Naive thymus-derived CD4-positive, alpha-beta T cell (primary cell): ENCODE data around the gene CRADD. TPM values are rescaled to one million over a fixed set of nuclear protein-coding genes. Genes with fewer than 3 reads are reported as not detected.
"Not testable (repeated sequence)": the region's sequence is repeated elsewhere in the genome, so short reads cannot be mapped to it uniquely, and the experiment has no call there.

Experiments used
- ATAC-seq: fragments of 150-1000 bp; cut with Tn5 transposase; 2 replicates; pipeline ENCODE4 v1.10.0; 2021; ENCODE audit warnings: mild to moderate bottlenecking, moderate library complexity
- CTCF ChIA-PET: fragments of 350-600 bp; sonication (Branson Sonifier 250); formaldehyde crosslinking; loops from one replicate; lab custom pipeline; 2021; ENCODE audit warnings: antibody characterized with exemption; lab: Charles Lee
- POLR2A ChIA-PET: fragments of 350-600 bp; sonication (Branson Sonifier 250); formaldehyde crosslinking; loops from one replicate; lab custom pipeline; 2021; ENCODE audit warnings: antibody characterized with exemption, inconsistent platforms; lab: Charles Lee
- DNase-seq, 9 donors: peaks; one replicate each; pipeline versions ENCODE4 v3.0.0 to v3.0.0-alpha.2; 2020 to 2022; ENCODE audit warnings: mixed read lengths in 1 of 9
- H3K27ac ChIP-seq: one replicate; pipeline ENCODE4 v1.7.0; 2013; ENCODE audit warnings: mild to moderate bottlenecking, low read depth, low read length, moderate library complexity
- H3K27me3 ChIP-seq, 2 donors: one replicate each; pipeline ENCODE4 v1.7.0; 2013; ENCODE audit warnings: low read length in 2 of 2, mild to moderate bottlenecking in 2 of 2, moderate library complexity in 2 of 2; ENCODE audit not compliant: control insufficient read depth in 2 of 2, insufficient read depth in 2 of 2
- H3K36me3 ChIP-seq, 3 experiments: 1 replicate in 2 of 3; 2 replicates in 1 of 3; pipeline ENCODE4 v1.7.0; 2013; ENCODE audit warnings: low read length in 3 of 3, mild to moderate bottlenecking in 3 of 3, moderate library complexity in 1 of 3; ENCODE audit not compliant: insufficient read depth in 3 of 3, control insufficient read depth in 2 of 3
- H3K4me1 ChIP-seq, 2 donors: one replicate each; pipeline ENCODE4 v1.7.0; 2013; ENCODE audit warnings: low read length in 2 of 2, mild to moderate bottlenecking in 2 of 2, moderate library complexity in 1 of 2; ENCODE audit not compliant: control insufficient read depth in 2 of 2, insufficient read depth in 2 of 2
- H3K4me3 ChIP-seq: 2 replicates; pipeline ENCODE4 v1.7.0; 2013; ENCODE audit warnings: mild to moderate bottlenecking, low read length
- H3K9me3 ChIP-seq, 3 experiments: 1 replicate in 2 of 3; 2 replicates in 1 of 3; pipeline ENCODE4 v1.7.0; 2013; ENCODE audit warnings: low read length in 3 of 3; ENCODE audit not compliant: control insufficient read depth in 2 of 3
- H3K27ac Mint-ChIP-seq, 9 donors: one replicate each; pipeline ENCODE4 v1.8.0; 2020 to 2022; ENCODE audit warnings: mixed read lengths in 9 of 9, mild to moderate bottlenecking in 8 of 9, moderate library complexity in 5 of 9, inconsistent platforms in 2 of 9
- H3K27me3 Mint-ChIP-seq, 5 donors: one replicate each; pipeline ENCODE4 v1.8.0; 2021 to 2022; ENCODE audit warnings: mixed read lengths in 5 of 5, mild to moderate bottlenecking in 1 of 5
- H3K36me3 Mint-ChIP-seq, 5 donors: one replicate each; pipeline ENCODE4 v1.8.0; 2020 to 2022; ENCODE audit warnings: mixed read lengths in 5 of 5, mild to moderate bottlenecking in 3 of 5, inconsistent platforms in 1 of 5
- H3K4me1 Mint-ChIP-seq, 7 donors: one replicate each; pipeline ENCODE4 v1.8.0; 2020 to 2022; ENCODE audit warnings: mixed read lengths in 7 of 7, mild to moderate bottlenecking in 3 of 7, inconsistent platforms in 1 of 7
- H3K4me3 Mint-ChIP-seq, 10 donors: one replicate each; pipeline ENCODE4 v1.8.0; 2020 to 2022; ENCODE audit warnings: mild to moderate bottlenecking in 10 of 10, mixed read lengths in 10 of 10, moderate library complexity in 6 of 10, inconsistent platforms in 2 of 10
- H3K9me3 Mint-ChIP-seq, 11 donors: one replicate each; pipeline ENCODE4 v1.8.0; 2020 to 2022; ENCODE audit warnings: mixed read lengths in 11 of 11, mild to moderate bottlenecking in 4 of 11, inconsistent platforms in 1 of 11, moderate library complexity in 1 of 11
- intact Hi-C, 2 donors: fragments of 100-400 bp; cut with micrococcal nuclease; formaldehyde crosslinking; loops; one replicate each; pipeline ENCODE4 v1.15.1; 2023
- polyA plus RNA-seq, 2 donors: library from polyadenylated mRNA; unstranded; fragments of 300-500 nt; fragmentation: Illumina TruSeq; gene quantifications; one replicate each; pipeline ENCODE4 v1.2.3, GENCODE V29; 2021
- total RNA-seq, 6 experiments: library from RNA in 5 of 6; stranded (reverse) in 5 of 6; gene quantifications; 1 replicate in 5 of 6; 2 replicates in 1 of 6; pipeline ENCODE4 v1.2.3 and lab custom pipeline; 2021 to 2026

The CRADD gene
- total and polyA plus RNA-seq, 7 experiments from 2014 or later: 11.4 to 17.1 (median 13.8) TPM

- Mint-ChIP-seq H3K4me1 (no peaks in the 10 kb centered on the region), H3K27ac (no peak overlapping the region), H3K4me3 (no peak overlapping the region), H3K27me3 (peaks cover 3 to 35% (median 15%) of the 10 kb centered on the region in 5 donors), H3K9me3 (peaks cover 0 to 9% (median 0%) of the 10 kb centered on the region in 11 donors), H3K36me3 (peaks cover 0 to 3% (median 2%) of the 10 kb centered on the region in 5 donors)
- Histone ChIP-seq H3K4me1 (no peaks in the 10 kb centered on the region), H3K36me3 (no peaks in the 10 kb centered on the region), H3K9me3 (no peaks in the 10 kb centered on the region), H3K4me3 (no peak overlapping the region), H3K27ac (no peak overlapping the region), H3K27me3 (no peaks in the 10 kb centered on the region)
- POLR2A ChIA-PET: no interaction called here
- CTCF ChIA-PET: no interaction called here
- ATAC-seq (no peak), DNase-seq (no peak)
- intact Hi-C loops: no loop called here
Measured at GRCh38 chr12:93639406-93639805, 37.8 kb upstream of the CRADD start.

- ATAC-seq, H3K27ac Mint-ChIP-seq, H3K36me3 Mint-ChIP-seq, intact Hi-C loops, H3K9me3 ChIP-seq, DNase-seq, H3K4me3 ChIP-seq, H3K4me3 Mint-ChIP-seq, POLR2A ChIA-PET, H3K27me3 ChIP-seq, H3K4me1 Mint-ChIP-seq, H3K36me3 ChIP-seq, H3K4me1 ChIP-seq, H3K9me3 Mint-ChIP-seq, H3K27ac ChIP-seq: not testable (repeated sequence)
- CTCF ChIA-PET: interaction anchor here (0.6 kb wide), 1 partner anchor 194 kb away, joined by 3 read pairs; no protein-coding TSS in a partner anchor
- peaks cover 3 to 32% (median 15%) of the 10 kb centered on the region in 5 donors for H3K27me3 Mint-ChIP-seq
Measured at GRCh38 chr12:93641380-93641779, 35.8 kb upstream of the CRADD start.

GRCh38 chr12:93642751-93643150 is 34.4 kb upstream of the CRADD start:
- ChIA-PET POLR2A (no interaction called here), CTCF (no interaction called here)
- Histone ChIP-seq H3K9me3 (no peaks in the 10 kb centered on the region), H3K36me3 (no peaks in the 10 kb centered on the region), H3K27me3 (no peaks in the 10 kb centered on the region), H3K4me1 (no peaks in the 10 kb centered on the region), H3K27ac (no peak overlapping the region), H3K4me3 (no peak overlapping the region)
- Mint-ChIP-seq H3K36me3 (peaks cover 0 to 3% (median 0%) of the 10 kb centered on the region in 5 donors), H3K9me3 (peaks cover 0 to 6% (median 0%) of the 10 kb centered on the region in 11 donors), H3K4me1 (no peaks in the 10 kb centered on the region), H3K27me3 (peaks cover 0 to 27% (median 9%) of the 10 kb centered on the region in 5 donors), H3K27ac (no peak overlapping the region), H3K4me3 (no peak overlapping the region)
- DNase-seq (no peak), ATAC-seq (no peak)
- intact Hi-C loops: no loop called here

- CTCF ChIA-PET: no interaction called here
- intact Hi-C loops: loop anchor here in 1 of 2 donors (5.0 kb wide), 1 partner anchor 53 kb away; no protein-coding TSS in a partner anchor
Measured at GRCh38 chr12:93645702-93646101, 31.5 kb upstream of the CRADD start.

GRCh38 chr12:93650626-93651025 is 26.5 kb upstream of the CRADD start:
- ChIA-PET CTCF (interaction anchor here (0.6 kb wide), 1 partner anchor 127 kb away, joined by 4 read pairs; no protein-coding TSS in a partner anchor), POLR2A (no interaction called here)
- Mint-ChIP-seq H3K4me1 (peaks cover 0 to 2% (median 0%) of the 10 kb centered on the region in 7 donors), H3K36me3 (no peaks in the 10 kb centered on the region), H3K4me3 (no peak overlapping the region), H3K27ac (no peak overlapping the region), H3K27me3 (peaks cover 0 to 14% (median 0%) of the 10 kb centered on the region in 5 donors), H3K9me3 (no peaks in the 10 kb centered on the region)
- no peak for DNase-seq
- intact Hi-C loops: no loop called here
- ATAC-seq: no peak
- no peak overlapping the region for H3K4me3 ChIP-seq
- no peaks in the 10 kb centered on the region for H3K27me3 ChIP-seq
- H3K9me3 ChIP-seq: no peaks in the 10 kb centered on the region
- no peak overlapping the region for H3K27ac ChIP-seq
- H3K36me3 ChIP-seq: no peaks in the 10 kb centered on the region
- no peaks in the 10 kb centered on the region for H3K4me1 ChIP-seq

More at GRCh38 chr12:93645702-93646101, 31.5 kb upstream of the CRADD start:
- H3K27ac ChIP-seq: no peak overlapping the region
- POLR2A ChIA-PET: no interaction called here
- H3K36me3 ChIP-seq: no peaks in the 10 kb centered on the region
- H3K36me3 Mint-ChIP-seq: peaks cover 0 to 3% (median 0%) of the 10 kb centered on the region in 5 donors
- H3K4me3 ChIP-seq: no peak overlapping the region
- H3K9me3 ChIP-seq: no peaks in the 10 kb centered on the region
- H3K27me3 ChIP-seq: no peaks in the 10 kb centered on the region
- no peak for ATAC-seq
- no peaks in the 10 kb centered on the region for H3K4me1 ChIP-seq
- no peak overlapping the region for H3K4me3 Mint-ChIP-seq
- peaks cover 0 to 6% (median 0%) of the 10 kb centered on the region in 11 donors for H3K9me3 Mint-ChIP-seq
- no peak overlapping the region for H3K27ac Mint-ChIP-seq
- peaks cover 0 to 8% (median 3%) of the 10 kb centered on the region in 5 donors for H3K27me3 Mint-ChIP-seq
- no peak for DNase-seq
- no peaks in the 10 kb centered on the region for H3K4me1 Mint-ChIP-seq

- DNase-seq (no peak), ATAC-seq (no peak)
- POLR2A ChIA-PET: no interaction called here
- Histone ChIP-seq H3K27ac (no peak overlapping the region), H3K4me1 (no peaks in the 10 kb centered on the region), H3K36me3 (no peaks in the 10 kb centered on the region), H3K9me3 (no peaks in the 10 kb centered on the region), H3K4me3 (no peak overlapping the region), H3K27me3 (no peaks in the 10 kb centered on the region)
- CTCF ChIA-PET: no interaction called here
- H3K9me3 Mint-ChIP-seq: peaks cover 0 to 7% (median 0%) of the 10 kb centered on the region in 11 donors
- H3K27ac Mint-ChIP-seq: no peak overlapping the region
- no peaks in the 10 kb centered on the region for H3K36me3 Mint-ChIP-seq
- no peak overlapping the region for H3K4me3 Mint-ChIP-seq
- peaks cover 0 to 9% (median 0%) of the 10 kb centered on the region in 5 donors for H3K27me3 Mint-ChIP-seq
- intact Hi-C loops: no loop called here
- H3K4me1 Mint-ChIP-seq: peaks cover 0 to 2% (median 0%) of the 10 kb centered on the region in 7 donors
Measured at GRCh38 chr12:93653079-93653478, 24.1 kb upstream of the CRADD start.

- Mint-ChIP-seq H3K9me3 (peaks cover 0 to 7% (median 0%) of the 10 kb centered on the region in 11 donors), H3K27me3 (peaks cover 0 to 9% (median 0%) of the 10 kb centered on the region in 5 donors), H3K4me1 (peaks cover 0 to 2% (median 0%) of the 10 kb centered on the region in 7 donors), H3K4me3 (no peak overlapping the region), H3K36me3 (no peaks in the 10 kb centered on the region), H3K27ac (no peak overlapping the region)
- H3K9me3 ChIP-seq: no peaks in the 10 kb centered on the region
- ATAC-seq: no peak
- no peak for DNase-seq
- ChIA-PET POLR2A (no interaction called here), CTCF (interaction anchor here (1.4 kb wide), 1 partner anchor 16 kb away, joined by 3 read pairs; no protein-coding TSS in a partner anchor)
- H3K4me1 ChIP-seq: no peaks in the 10 kb centered on the region
- no peak overlapping the region for H3K27ac ChIP-seq
- intact Hi-C loops: no loop called here
- H3K36me3 ChIP-seq: no peaks in the 10 kb centered on the region
- no peaks in the 10 kb centered on the region for H3K27me3 ChIP-seq
- no peak overlapping the region for H3K4me3 ChIP-seq
Measured at GRCh38 chr12:93653712-93654111, 23.5 kb upstream of the CRADD start.
